ENCODE results near the gene XXYLT1.

GRCh38 chr3:195221015-195221853, 49.7 kb downstream of the XXYLT1 start:
- TF ChIP-seq CTCF (IDR thresholded peaks at IDR 0.05) = no peak
- no peak for TF ChIP-seq POLR2A (IDR thresholded peaks at IDR 0.05)
